ENCODE data around the gene BMPER.

Gene BMPER

GRCh38 chr7:33895025-33895804 is 10.1 kb upstream of the BMPER start:
- H3K36me3 ChIP-seq (ENCODE audit: control insufficient read depth, insufficient read depth, low read length), result no peaks in the 10 kb centered on the region
- H3K9me3 ChIP-seq (ENCODE audit: control insufficient read depth, low read length), result no peaks in the 10 kb centered on the region
- no peak overlapping the region for H3K4me3 ChIP-seq (ENCODE audit: low read length)
- H3K9ac ChIP-seq (ENCODE audit: low read length), result no peak overlapping the region
- no peaks in the 10 kb centered on the region for H3K4me1 ChIP-seq (ENCODE audit: control insufficient read depth, insufficient read depth, low read length)
- no peaks in the 10 kb centered on the region for H3K27me3 ChIP-seq (ENCODE audit: control insufficient read depth, insufficient read depth, low read length)

GRCh38 chr7:33900501-33900900 is 4.8 kb upstream of the BMPER start:
- H3K36me3 ChIP-seq (ENCODE audit: control insufficient read depth, insufficient read depth, low read length), result no peaks in the 10 kb centered on the region
- peaks cover 32% of the 10 kb centered on the region for H3K27me3 ChIP-seq (ENCODE audit: control insufficient read depth, insufficient read depth, low read length)
- H3K4me3 ChIP-seq (ENCODE audit: low read length), result no peak overlapping the region
- H3K9me3 ChIP-seq (ENCODE audit: control insufficient read depth, low read length), result no peaks in the 10 kb centered on the region
- peaks cover 8% of the 10 kb centered on the region for H3K4me1 ChIP-seq (ENCODE audit: control insufficient read depth, insufficient read depth, low read length)
- no peak overlapping the region for H3K9ac ChIP-seq (ENCODE audit: low read length)

GRCh38 chr7:33901199-33901598 is 4.1 kb upstream of the BMPER start:
- no peaks in the 10 kb centered on the region for H3K36me3 ChIP-seq (ENCODE audit: control insufficient read depth, insufficient read depth, low read length)
- peaks cover 32% of the 10 kb centered on the region for H3K27me3 ChIP-seq (ENCODE audit: control insufficient read depth, insufficient read depth, low read length)
- H3K4me3 ChIP-seq (ENCODE audit: low read length), result no peak overlapping the region
- H3K4me1 ChIP-seq (ENCODE audit: control insufficient read depth, insufficient read depth, low read length), result peaks cover 8% of the 10 kb centered on the region
- no peak overlapping the region for H3K9ac ChIP-seq (ENCODE audit: low read length)
- H3K9me3 ChIP-seq (ENCODE audit: control insufficient read depth, low read length), result no peaks in the 10 kb centered on the region

- peaks cover 32% of the 10 kb centered on the region for H3K27me3 ChIP-seq (ENCODE audit: control insufficient read depth, insufficient read depth, low read length)
- H3K4me1 ChIP-seq (ENCODE audit: control insufficient read depth, insufficient read depth, low read length), result peaks cover 8% of the 10 kb centered on the region
- H3K36me3 ChIP-seq (ENCODE audit: control insufficient read depth, insufficient read depth, low read length), result no peaks in the 10 kb centered on the region
- H3K9ac ChIP-seq (ENCODE audit: low read length), result no peak overlapping the region
- no peak overlapping the region for H3K4me3 ChIP-seq (ENCODE audit: low read length)
- H3K9me3 ChIP-seq (ENCODE audit: control insufficient read depth, low read length), result no peaks in the 10 kb centered on the region
Observed at GRCh38 chr7:33901847-33902246, 3.5 kb upstream of the BMPER start.

- Histone ChIP-seq H3K9me3 (ENCODE audit: control insufficient read depth, low read length) (no peaks in the 10 kb centered on the region), H3K4me3 (ENCODE audit: low read length) (no peak overlapping the region), H3K36me3 (ENCODE audit: control insufficient read depth, insufficient read depth, low read length) (no peaks in the 10 kb centered on the region), H3K9ac (ENCODE audit: low read length) (no peak overlapping the region), H3K27me3 (ENCODE audit: control insufficient read depth, insufficient read depth, low read length) (peaks cover 35% of the 10 kb centered on the region), H3K4me1 (ENCODE audit: control insufficient read depth, insufficient read depth, low read length) (peaks cover 8% of the 10 kb centered on the region)
Observed at GRCh38 chr7:33902746-33903145, 2.6 kb upstream of the BMPER start.

GRCh38 chr7:33903791-33904680 is 1.3 kb upstream of the BMPER start:
- Histone ChIP-seq H3K9ac (ENCODE audit: low read length) (peak overlapping the region; percentile 18), H3K4me3 (ENCODE audit: low read length) (peak overlapping the region; percentile 37), H3K4me1 (ENCODE audit: control insufficient read depth, insufficient read depth, low read length) (peaks cover 8% of the 10 kb centered on the region), H3K27me3 (ENCODE audit: control insufficient read depth, insufficient read depth, low read length) (peaks cover 40% of the 10 kb centered on the region), H3K9me3 (ENCODE audit: control insufficient read depth, low read length) (no peaks in the 10 kb centered on the region), H3K36me3 (ENCODE audit: control insufficient read depth, insufficient read depth, low read length) (no peaks in the 10 kb centered on the region)

- Histone ChIP-seq H3K4me3 (ENCODE audit: low read length) (peak overlapping the region; percentile 37), H3K9ac (ENCODE audit: low read length) (peak overlapping the region; percentile 18), H3K27me3 (ENCODE audit: control insufficient read depth, insufficient read depth, low read length) (peaks cover 40% of the 10 kb centered on the region), H3K36me3 (ENCODE audit: control insufficient read depth, insufficient read depth, low read length) (no peaks in the 10 kb centered on the region), H3K4me1 (ENCODE audit: control insufficient read depth, insufficient read depth, low read length) (peaks cover 8% of the 10 kb centered on the region), H3K9me3 (ENCODE audit: control insufficient read depth, low read length) (no peaks in the 10 kb centered on the region)
Observed at GRCh38 chr7:33904681-33905388, 504 bp upstream of the BMPER start.

GRCh38 chr7:33906697-33907096 is 1.4 kb downstream of the BMPER start:
- Histone ChIP-seq H3K36me3 (ENCODE audit: control insufficient read depth, insufficient read depth, low read length) (no peaks in the 10 kb centered on the region), H3K9ac (ENCODE audit: low read length) (no peak overlapping the region), H3K27me3 (ENCODE audit: control insufficient read depth, insufficient read depth, low read length) (peaks cover 40% of the 10 kb centered on the region), H3K4me3 (ENCODE audit: low read length) (no peak overlapping the region), H3K9me3 (ENCODE audit: control insufficient read depth, low read length) (no peaks in the 10 kb centered on the region), H3K4me1 (ENCODE audit: control insufficient read depth, insufficient read depth, low read length) (peaks cover 8% of the 10 kb centered on the region)

GRCh38 chr7:33907625-33908024 is 2.3 kb downstream of the BMPER start:
- Histone ChIP-seq H3K9ac (ENCODE audit: low read length) (no peak overlapping the region), H3K36me3 (ENCODE audit: control insufficient read depth, insufficient read depth, low read length) (no peaks in the 10 kb centered on the region), H3K9me3 (ENCODE audit: control insufficient read depth, low read length) (no peaks in the 10 kb centered on the region), H3K4me3 (ENCODE audit: low read length) (no peak overlapping the region), H3K27me3 (ENCODE audit: control insufficient read depth, insufficient read depth, low read length) (peaks cover 31% of the 10 kb centered on the region), H3K4me1 (ENCODE audit: control insufficient read depth, insufficient read depth, low read length) (peaks cover 8% of the 10 kb centered on the region)

GRCh38 chr7:33909318-33909717 is 4.0 kb downstream of the BMPER start:
- Histone ChIP-seq H3K4me3 (ENCODE audit: low read length) (no peak overlapping the region), H3K27me3 (ENCODE audit: control insufficient read depth, insufficient read depth, low read length) (peaks cover 15% of the 10 kb centered on the region), H3K9me3 (ENCODE audit: control insufficient read depth, low read length) (no peaks in the 10 kb centered on the region), H3K36me3 (ENCODE audit: control insufficient read depth, insufficient read depth, low read length) (no peaks in the 10 kb centered on the region), H3K4me1 (ENCODE audit: control insufficient read depth, insufficient read depth, low read length) (peaks cover 7% of the 10 kb centered on the region), H3K9ac (ENCODE audit: low read length) (no peak overlapping the region)

GRCh38 chr7:33909755-33910154 is 4.4 kb downstream of the BMPER start:
- Histone ChIP-seq H3K36me3 (ENCODE audit: control insufficient read depth, insufficient read depth, low read length) (no peaks in the 10 kb centered on the region), H3K9me3 (ENCODE audit: control insufficient read depth, low read length) (no peaks in the 10 kb centered on the region), H3K9ac (ENCODE audit: low read length) (no peak overlapping the region), H3K4me1 (ENCODE audit: control insufficient read depth, insufficient read depth, low read length) (peaks cover 3% of the 10 kb centered on the region), H3K4me3 (ENCODE audit: low read length) (no peak overlapping the region), H3K27me3 (ENCODE audit: control insufficient read depth, insufficient read depth, low read length) (peaks cover 11% of the 10 kb centered on the region)

GRCh38 chr7:33910756-33911155 is 5.4 kb downstream of the BMPER start:
- H3K9me3 ChIP-seq (ENCODE audit: control insufficient read depth, low read length), result no peaks in the 10 kb centered on the region
- H3K4me3 ChIP-seq (ENCODE audit: low read length), result no peak overlapping the region
- no peak overlapping the region for H3K9ac ChIP-seq (ENCODE audit: low read length)
- no peaks in the 10 kb centered on the region for H3K4me1 ChIP-seq (ENCODE audit: control insufficient read depth, insufficient read depth, low read length)
- H3K36me3 ChIP-seq (ENCODE audit: control insufficient read depth, insufficient read depth, low read length), result no peaks in the 10 kb centered on the region
- H3K27me3 ChIP-seq (ENCODE audit: control insufficient read depth, insufficient read depth, low read length), result peaks cover 8% of the 10 kb centered on the region
